NCI-H2196 (cell line): ENCODE data around the gene C1QTNF8.
A peak's percentile ranks its signal among the peaks of the same experiment; 100 is the strongest.
"Not testable (repeated sequence)": the region's sequence is repeated elsewhere in the genome, so short reads cannot be mapped to it uniquely, and the experiment has no call there.

Experiments used
- DNase-seq: peaks from one replicate; lab custom pipeline; 2025; ENCODE audit not compliant: unreplicated experiment; lab: John Stamatoyannopoulos, UW

The C1QTNF8 gene

DNA sequence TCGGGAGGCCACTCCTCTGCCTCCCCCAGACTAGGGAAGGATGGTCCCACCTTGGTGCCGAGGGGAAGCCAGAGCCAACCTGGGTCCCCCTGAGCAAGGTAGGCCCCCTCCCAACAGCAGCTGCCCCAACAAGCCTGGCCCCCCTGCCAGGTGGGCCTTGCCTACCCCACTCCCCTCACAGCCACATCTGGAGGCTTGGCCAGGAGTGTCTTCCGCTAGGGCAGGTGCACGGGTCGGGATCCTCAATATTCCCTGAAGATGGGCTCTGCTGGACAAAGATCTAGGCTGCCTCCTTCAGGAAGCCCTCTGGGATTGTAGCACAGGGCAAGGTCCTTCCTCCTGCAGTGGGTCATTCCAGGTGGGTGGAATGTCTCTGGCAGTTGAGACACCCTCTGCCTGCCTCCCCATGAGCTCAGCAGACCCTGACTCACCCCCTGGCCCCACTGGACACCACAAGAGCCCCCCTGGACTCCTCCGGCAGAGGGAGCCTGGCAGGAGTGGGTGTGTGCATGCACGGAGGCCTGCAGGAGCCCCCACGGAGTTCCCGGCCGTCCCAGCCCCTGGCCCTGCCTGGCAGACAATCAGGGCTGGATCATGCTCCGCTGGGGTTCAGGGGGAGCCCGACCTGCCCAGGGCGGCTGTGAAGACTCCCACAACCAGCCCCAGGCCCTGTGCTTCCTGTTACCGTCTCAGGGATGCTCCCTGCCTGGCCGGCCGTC lies 435 bp downstream of the C1QTNF8 start:
- DNase-seq, result no peak

DNA sequence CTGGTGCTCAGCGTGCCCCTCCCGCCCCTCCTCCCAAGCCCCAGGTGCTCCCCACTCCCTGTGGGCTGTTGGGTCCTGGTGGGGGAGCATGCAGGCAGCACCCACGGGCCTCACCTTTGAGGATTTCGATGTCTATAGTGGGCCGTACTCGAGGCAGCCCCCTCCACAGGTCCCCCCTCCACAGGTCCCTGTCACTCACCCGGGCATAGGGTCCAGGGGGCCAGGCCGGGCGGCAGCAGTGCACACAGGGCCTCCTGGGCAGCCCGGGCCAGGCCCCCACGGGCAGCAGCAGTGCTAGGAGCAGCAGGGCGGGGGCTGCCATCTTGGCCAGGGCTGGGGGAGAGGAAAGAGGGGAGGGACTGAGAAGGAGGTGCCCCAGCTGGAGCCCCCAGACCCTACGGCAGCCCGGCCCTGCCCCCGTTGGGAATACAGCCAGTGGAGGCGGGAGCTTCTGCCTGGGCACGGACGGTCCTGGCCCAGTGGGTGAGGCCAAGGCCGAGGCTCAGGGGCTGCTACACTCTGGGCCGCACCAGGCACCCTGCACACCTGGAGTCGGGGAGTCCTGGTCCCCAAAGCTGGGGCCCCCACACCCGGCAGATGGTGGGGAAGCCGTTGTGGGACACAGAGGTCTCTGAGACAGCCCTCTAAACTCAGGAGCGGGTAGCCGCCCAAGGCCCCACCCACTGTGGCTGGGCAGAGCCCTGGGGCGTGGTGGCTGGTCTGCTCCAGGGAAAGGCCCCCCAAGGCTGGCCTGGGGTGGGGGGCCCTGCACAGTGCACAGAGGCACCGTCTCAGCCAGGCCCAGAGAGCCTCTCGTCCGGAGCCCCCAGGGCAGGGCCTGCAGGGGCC lies 1.2 kb downstream of the C1QTNF8 start:
- DNase-seq, result no peak

DNA sequence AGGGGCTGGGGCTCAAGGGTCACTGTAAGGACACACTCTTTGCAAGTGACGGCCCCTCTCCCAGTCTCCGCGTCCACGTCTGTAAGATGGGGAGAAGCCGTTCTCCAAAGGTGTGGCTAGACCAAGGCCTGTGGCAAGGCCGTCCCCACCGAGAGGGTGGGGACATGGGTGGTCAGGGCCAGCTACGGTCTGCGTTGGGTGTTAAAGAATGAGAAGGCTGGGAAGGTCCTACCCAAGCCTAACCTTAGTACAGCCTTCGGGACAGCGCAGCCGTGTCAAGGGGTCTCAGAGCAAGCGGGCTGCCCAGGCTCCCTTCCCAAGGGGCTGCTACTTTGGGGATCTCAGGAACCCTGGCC lies 1.9 kb downstream of the C1QTNF8 start:
- no peak for DNase-seq

DNA sequence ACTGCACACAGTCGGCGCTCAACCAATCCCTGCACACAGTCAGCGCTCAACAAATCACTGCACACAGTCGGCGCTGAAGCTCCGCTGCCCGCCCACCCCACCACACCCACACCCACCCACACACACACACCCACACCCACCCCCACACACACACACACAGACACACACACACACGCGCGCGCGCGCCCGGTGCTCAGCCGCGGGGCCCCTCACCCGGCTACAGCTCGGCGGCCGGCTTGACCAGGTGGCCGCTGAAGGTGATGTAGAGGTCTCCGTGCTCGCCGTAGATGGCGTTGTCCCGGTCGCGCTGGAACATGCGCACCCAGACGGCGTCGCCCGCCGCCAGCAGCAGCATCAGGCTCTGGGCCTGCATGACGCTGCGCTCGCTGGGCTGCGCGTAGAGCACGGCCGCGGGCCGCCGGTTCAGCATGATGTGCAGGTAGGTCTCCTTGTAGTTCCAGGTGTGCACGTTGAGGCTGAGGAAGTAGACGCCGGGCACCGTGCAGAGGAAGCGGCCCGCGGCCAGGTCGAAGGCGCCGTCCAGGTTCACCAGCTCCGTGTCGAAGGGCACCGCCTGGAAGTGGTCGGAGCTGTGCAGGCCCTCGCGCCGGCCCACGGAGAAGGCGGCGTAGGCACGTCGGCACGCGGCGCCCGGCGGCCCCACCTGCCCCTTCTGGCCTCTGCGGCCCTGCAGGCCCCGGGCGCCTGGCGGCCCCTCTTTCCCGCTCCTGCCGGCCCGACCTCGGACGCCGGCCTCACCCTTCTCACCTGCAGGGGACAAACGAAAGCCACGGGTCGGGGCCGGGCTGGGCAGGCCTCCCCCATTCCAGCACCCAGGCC lies 2.5 kb downstream of the C1QTNF8 start:
- DNase-seq, result no peak

DNA sequence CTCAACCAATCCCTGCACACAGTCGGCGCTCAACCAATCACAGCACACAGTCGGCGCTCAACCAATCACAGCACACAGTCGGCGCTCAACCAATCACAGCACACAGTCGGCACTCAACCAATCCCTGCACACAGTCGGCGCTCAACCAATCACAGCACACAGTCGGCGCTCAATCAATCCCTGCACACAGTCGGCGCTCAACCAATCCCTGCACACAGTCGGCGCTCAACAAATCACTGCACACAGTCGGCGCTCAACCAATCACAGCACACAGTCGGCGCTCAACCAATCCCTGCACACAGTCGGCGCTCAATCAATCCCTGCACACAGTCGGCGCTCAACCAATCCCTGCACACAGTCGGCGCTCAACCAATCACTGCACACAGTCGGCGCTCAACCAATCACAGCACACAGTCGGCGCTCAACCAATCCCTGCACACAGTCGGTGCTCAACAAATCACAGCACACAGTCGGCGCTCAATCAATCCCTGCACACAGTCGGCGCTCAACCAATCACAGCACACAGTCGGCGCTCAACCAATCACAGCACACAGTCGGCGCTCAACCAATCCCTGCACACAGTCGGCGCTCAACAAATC lies 3.3 kb downstream of the C1QTNF8 start:
- DNase-seq, result not testable (repeated sequence)

DNA sequence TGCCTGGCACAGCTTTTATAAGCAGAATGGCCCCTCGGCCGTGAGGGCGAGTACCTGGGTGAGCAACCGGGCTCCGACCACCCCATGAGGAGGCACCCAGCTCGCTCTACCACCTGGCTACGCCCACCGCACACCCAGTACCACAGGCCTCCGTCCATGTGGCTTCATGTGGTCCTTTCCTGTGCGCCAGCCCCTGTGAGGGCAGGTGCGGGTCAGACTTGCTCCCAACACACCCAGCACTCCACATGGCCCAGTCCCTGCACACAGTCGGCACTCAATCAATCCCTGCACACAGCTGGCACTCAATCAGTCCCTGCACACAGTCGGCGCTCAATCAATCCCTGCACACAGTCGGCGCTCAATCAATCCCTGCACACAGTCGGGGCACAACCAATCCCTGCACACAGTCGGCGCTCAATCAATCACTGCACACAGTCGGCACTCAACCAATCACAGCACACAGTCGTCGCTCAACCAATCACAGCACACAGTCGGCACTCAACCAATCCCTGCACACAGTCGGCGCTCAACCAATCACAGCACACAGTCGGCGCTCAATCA lies 4.0 kb downstream of the C1QTNF8 start:
- DNase-seq, result no peak

DNA sequence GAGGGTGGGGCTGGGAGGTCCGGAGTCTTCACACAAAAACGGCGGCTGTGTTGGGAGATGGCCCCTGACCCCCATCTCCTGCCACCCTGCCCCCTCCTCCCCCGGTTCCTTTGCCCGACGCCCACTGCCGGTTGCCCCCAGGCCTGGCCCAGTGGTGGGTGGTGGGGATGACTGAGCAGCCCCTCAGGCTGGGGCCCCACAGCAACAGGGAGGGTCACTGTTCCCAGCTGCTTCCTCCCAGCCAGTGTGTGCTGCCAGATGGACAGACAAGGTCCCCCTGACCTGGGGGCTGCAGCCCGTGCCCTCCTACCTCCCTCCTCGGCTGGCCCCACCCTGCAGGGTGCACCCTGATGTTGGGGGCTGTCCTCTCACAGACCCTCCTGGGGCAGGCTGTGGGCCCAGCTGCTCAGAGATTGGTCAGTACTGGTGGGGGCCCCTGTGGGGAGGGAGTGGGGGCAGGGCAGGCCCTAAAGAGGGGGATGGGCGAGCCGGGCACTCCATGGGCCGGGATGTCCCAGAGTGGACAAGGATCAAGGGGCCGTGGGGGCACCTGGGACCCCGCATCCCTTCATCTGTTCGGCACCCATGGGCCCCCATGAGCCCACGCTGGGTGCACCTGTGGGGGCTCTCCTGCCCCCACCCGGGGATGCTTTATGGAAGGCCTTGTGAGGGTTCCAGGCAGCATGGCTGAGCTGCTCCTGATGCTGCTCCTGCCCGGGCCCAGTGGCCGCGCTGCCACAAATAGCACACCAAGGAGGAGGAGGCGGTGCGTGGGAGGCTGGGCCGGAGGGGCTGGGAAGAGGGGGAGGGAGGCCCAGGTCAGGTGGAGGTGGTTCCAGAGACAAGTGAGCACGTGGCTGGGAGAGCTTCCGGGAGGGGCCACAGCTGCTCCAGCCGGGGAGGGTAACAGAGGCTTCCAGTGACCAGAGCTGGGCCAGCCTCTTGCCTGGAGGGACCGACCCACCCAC lies 5.1 kb downstream of the C1QTNF8 start:
- DNase-seq, result peak; percentile 84

DNA sequence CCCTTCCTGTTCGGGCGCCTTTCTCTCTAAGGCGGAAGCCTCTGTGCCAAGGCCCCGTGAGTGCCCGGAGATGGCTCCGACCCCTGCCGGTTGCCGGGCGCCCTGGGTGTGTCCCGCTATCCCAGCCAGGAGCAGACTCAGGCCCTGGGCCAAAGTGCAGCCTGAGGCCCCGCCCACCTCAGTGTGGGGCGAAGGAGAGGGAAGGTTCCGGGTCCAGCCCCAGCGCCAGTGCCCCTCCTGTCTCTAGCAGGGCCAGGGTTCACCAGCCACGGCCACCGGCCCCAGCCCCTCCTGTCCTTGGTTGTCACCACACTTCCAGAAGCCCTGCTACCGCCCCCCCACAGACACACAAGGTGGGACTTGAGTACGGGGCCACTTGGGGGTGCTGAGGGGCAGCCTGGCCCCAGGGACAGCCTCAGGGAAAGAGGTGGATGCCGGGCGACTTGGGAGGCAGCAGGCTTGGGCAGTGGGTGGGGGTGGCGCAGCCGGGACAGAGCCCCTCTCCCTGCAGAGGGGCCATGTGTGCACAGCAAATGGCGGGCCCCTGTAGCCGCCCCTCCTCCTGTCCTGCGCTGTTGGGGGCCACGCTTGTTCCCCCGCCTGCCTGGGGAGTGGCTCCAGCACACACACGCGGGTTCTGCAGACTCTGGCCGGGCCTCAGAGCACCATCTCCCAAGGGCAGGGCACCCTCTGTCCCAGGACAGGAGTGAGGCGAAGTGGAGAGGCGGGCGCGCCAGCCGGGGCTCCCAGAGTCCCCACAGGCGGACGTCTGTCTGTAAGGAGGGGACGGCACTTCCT lies 6.0 kb downstream of the C1QTNF8 start:
- DNase-seq, result peak; percentile 82

DNA sequence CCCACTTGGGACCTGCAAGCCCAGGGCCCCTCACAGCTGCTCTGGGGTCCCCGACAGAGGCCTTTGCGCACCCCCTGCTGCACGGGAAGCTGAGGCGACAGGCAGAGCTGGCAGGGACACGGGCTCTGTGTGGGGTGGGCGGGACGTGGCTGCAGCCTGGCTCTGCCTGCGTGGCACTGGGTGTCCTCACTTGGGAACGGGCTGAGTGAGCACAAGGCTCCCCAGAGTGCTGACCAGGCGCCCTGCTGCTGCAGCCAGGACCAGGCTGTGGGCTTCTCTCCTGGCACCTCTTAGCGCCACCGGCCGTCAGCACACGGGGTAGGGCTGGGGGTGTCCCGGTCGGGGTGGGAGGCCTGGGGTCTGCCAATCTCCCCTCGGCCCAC lies 6.6 kb downstream of the C1QTNF8 start:
- no peak for DNase-seq

DNA sequence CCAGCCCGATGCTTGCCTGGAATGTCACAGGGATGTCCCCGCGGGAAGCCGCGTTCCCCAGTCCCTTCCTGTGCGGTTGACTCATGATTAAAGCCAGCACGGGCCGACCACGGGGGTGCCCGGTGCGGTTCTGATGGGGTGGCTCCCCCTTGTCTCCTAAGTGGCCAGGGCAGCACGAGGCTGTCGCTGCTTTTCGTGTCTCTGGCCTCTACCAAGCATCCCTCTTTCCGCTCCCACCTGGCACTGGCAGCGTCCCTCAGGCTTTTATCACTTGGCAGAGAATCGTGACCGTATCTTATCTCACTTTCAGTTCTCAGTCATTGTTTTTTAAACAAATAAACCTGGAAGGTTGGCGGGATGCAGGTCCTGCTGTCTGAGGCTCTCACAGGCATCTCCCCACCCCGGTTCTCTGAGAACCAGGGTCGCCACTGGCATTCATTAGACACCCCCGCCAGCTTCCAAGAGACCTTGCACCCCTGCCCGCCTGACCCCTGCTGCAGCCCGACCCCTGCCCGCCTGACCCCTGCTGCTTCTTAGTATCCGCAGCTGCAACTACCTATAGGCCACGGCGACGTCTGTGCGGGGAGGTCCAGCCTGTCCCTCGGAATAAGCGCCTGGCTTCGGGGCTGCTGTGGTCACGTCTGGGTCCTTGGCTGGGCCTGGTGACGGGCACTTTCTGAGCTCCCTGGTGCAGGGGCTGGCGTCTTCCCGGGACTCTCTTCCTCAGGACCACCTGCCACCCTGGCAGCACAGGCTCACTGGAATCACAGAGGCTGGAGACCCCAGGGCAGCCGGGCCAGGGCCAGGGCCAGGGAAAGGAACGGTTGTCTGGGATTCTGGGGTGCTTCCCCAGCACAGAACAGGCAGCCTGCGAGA lies 7.5 kb downstream of the C1QTNF8 start:
- DNase-seq, result peak; percentile 81

DNA sequence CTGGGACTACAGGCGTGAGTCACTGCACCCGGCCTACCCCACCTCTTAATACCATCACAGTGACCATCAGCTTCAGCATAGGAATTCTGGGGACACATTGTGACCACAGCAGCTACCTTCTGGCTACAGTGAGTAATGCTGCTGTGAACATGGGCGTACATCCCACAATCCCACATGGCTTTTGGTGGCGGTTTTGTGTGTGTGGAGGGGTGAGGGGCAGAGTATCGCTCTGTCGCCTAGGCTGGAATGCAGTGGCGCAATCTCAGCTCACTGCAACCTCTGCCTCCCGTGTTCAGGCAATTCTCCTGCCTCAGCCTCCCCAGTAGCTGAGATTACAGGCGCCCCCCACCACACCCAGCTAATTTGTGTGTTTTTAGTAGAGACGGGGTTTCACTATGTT lies 9.6 kb downstream of the C1QTNF8 start:
- not testable (repeated sequence) for DNase-seq

DNA sequence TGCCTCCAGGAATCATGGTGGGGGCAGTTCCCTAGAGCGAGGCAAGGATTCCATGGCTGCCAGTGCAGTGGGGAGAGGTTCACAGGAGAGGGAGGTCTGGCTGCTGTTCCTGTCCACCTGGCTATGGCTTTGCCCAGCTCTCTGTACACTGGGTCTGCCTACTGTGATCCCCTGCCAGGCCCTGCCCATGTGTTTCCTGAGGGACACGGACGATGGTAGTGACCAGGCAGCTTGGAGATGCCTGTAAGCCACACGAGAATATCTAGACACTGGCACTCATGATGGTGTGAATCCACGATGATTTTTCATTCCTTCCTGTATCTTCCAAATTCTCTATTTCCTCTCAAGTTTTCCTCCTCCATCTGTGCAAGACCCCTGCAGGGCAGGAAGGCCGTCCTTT lies 11.1 kb downstream of the C1QTNF8 start:
- DNase-seq, result no peak

DNA sequence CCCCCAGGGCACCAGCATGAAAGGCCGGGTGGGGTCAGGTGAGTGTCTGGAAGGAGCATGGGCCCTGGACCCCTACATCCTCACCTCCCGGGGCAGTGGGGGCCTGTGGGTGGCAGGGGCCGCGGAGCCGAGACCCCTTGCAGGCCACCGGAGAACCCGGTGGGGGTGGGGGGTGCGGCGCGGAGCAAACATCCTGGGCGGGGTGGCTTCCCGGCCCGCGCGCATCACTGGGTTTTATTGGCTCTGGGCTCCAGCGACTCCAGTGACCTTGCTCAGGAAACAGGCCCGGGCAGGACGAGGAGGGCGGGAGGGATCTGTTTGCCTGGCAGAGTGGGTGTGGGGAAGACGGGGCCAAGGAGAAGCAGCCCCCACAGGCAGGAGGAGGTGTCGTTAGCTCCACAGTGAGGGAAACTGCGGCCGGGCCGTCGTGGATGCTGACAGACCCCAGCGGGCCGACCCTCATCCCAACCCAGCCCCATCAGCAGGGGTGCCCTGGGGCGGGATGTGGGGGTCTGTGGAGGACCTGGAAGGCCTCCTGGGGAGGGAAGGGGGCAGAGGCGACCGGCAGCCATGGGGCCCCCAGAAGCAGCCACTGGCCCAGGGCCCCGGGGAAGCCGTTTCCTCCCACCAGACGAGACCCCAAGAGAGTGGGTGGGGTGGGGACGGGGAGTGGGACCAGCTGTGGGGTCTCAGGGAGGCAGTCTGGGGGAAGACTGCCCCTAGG lies 12.9 kb downstream of the C1QTNF8 start:
- DNase-seq, result peak; percentile 80

DNA sequence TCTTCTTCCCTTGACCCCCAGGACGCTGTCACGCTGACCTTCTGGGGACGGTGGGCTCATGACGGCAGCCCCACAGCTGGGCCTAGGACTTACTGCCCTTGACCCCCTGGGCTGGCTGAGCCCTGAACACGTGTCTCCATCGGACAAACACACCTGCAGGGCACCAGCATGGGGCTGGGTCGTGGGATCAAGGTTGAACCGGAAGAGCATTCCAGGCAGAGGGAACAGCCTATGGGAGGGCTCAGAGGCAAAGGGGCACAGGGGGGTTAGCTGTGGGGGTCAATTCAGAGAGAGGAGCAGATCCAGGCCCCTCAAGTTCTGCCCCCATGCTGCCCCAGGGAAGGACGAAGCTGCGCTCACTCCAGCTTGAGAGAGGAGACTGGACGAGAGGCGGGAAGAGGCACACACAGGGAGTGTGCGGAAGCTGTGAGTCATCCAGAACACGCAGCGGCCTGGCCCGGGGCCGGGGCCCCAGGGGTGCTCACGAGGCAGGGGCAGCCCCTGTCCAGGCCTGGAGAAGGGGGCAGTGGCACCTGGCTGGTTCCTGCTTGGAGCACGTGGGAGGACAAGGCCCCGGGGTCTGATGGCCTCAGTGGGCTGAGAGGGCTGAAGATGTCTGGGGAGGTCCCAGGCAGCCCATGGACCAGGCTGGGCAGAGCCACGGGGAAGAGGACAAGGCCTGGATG lies 13.6 kb downstream of the C1QTNF8 start:
- DNase-seq, result peak; percentile 71

DNA sequence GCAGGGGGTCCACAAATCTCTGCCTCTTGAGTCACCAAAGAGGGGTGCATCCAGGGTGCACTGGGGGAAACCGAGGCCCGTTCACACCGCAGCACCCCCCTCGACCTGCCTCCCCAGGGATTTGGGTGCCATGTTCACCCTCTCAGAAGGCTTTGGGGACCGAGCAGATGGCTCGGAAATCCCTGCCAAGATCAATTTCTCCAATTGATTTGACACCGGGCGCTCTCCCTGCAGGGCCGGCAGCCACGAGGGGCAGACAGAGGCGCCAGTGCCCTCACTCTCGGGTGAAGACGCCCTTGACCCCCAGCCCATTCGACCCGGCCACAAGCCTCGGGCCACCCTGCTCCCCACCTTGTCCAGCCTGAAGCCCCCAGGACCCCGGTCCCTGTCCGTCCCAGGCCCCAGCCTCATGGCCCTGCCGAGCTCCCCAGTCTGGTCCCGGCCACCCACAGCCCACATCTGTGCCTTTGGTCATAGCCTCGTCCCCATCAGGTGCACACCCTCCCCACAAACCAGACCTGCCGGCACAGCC lies 14.2 kb downstream of the C1QTNF8 start:
- DNase-seq, result no peak
